Ascending aorta (tissue), 2 donors: Measurements from ENCODE around the gene CNTNAP5. TPM values are rescaled to one million over a fixed set of nuclear protein-coding genes. Genes with fewer than 3 reads are reported as not detected.

Source experiments
- DNase-seq, 2 donors: peaks; one replicate each; pipeline ENCODE4 v3.0.0-alpha.2; 2019; ENCODE audit warnings: low spot score in 2 of 2
- H3K27ac ChIP-seq, 2 donors: fragments of 200-600 bp; sonication (generic); one replicate each; pipeline ENCODE4 v1.5.1; 2016 to 2017; ENCODE audit warnings: mild to moderate bottlenecking in 1 of 2
- H3K27me3 ChIP-seq: fragments of 200-600 bp; sonication (generic); one replicate; pipeline ENCODE4 v1.5.1; 2017
- H3K36me3 ChIP-seq, 2 donors: fragments of 200-600 bp; sonication (generic); one replicate each; pipeline ENCODE4 v1.5.1; 2016
- H3K4me1 ChIP-seq, 2 donors: fragments of 200-600 bp; sonication (generic); one replicate each; pipeline ENCODE4 v1.5.1; 2016 to 2017; ENCODE audit warnings: mild to moderate bottlenecking in 1 of 2
- H3K4me3 ChIP-seq, 2 donors: fragments of 200-600 bp; sonication (generic); one replicate each; pipeline ENCODE4 v1.5.1; 2016 to 2017; ENCODE audit warnings: mild to moderate bottlenecking in 1 of 2
- H3K9me3 ChIP-seq, 2 donors: fragments of 200-600 bp; sonication (generic); one replicate each; pipeline ENCODE4 v1.5.1; 2016
- intact Hi-C: fragments of 100-400 bp; cut with DNase I; formaldehyde crosslinking; loops from one replicate; pipeline ENCODE4 v1.15.1; 2023
- total RNA-seq: library from RNA; depleted of rRNA; stranded (reverse); fragments of >200 nt; gene quantifications from one replicate; pipeline ENCODE4 v1.1.0, GENCODE V29; 2016
- TF ChIP-seq, protein P1 (sequence below), 3 experiments: fragments of 200-600 bp in 2 of 3; fragments of 450-650 bp in 1 of 3; sonication (generic) in 2 of 3; IDR thresholded peaks; one replicate each; pipeline ENCODE4 v1.5.1; 2016 to 2019; ENCODE audit warnings: antibody characterized with exemption in 3 of 3, mild to moderate bottlenecking in 1 of 3, moderate library complexity in 1 of 3

CNTNAP5 gene
- total RNA-seq, 1 donor from 2014 or later: not detected

DNA sequence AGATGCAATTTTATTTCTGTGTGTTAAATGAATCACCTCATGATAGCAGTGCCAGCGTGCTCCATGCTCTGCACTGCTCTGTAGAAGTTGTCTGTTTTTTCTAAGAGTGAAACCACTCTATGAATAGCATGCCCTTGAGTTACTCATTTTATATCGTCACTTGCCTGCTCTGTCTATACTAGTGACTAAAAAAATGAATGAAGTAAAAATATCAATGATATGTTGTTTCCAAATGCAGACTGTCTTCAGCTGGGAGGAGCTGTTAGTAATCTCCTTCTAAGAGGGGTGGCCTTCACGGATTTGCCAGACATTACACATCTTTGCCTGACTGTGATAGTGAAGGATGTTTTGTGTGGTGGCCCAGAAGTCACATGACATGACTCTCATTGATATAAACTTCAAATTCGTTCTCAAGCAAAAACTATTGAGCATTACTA lies 852.1 kb downstream of the CNTNAP5 start:
- intact Hi-C loops: no loop called here

DNA sequence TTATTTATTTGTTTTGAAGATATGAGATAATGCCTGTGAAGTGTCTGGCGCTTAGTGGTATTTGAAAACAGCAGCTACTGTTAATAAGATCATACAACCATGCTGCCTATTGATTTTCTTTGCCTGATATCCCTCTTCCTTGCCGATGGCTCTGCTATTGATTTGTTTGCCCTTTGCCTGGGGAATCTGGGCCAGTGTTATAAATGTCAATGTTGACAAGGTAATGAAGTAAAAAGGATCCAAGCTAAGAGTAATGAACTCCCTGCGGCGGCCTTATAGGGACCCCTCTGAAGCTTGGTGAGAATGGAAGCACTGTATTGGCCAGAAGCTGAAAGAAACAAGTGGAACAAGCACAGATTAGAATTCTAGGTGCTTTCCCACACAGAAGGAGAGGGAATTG lies 854.6 kb downstream of the CNTNAP5 start:
- Histone ChIP-seq H3K36me3 (no peaks in the 10 kb centered on the region), H3K9me3 (no peaks in the 10 kb centered on the region), H3K27ac (no peak overlapping the region), H3K27me3 (no peaks in the 10 kb centered on the region), H3K4me1 (no peaks in the 10 kb centered on the region), H3K4me3 (no peak overlapping the region)
- intact Hi-C loops: no loop called here
- TF ChIP-seq, protein P1, sequence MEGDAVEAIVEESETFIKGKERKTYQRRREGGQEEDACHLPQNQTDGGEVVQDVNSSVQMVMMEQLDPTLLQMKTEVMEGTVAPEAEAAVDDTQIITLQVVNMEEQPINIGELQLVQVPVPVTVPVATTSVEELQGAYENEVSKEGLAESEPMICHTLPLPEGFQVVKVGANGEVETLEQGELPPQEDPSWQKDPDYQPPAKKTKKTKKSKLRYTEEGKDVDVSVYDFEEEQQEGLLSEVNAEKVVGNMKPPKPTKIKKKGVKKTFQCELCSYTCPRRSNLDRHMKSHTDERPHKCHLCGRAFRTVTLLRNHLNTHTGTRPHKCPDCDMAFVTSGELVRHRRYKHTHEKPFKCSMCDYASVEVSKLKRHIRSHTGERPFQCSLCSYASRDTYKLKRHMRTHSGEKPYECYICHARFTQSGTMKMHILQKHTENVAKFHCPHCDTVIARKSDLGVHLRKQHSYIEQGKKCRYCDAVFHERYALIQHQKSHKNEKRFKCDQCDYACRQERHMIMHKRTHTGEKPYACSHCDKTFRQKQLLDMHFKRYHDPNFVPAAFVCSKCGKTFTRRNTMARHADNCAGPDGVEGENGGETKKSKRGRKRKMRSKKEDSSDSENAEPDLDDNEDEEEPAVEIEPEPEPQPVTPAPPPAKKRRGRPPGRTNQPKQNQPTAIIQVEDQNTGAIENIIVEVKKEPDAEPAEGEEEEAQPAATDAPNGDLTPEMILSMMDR (IDR thresholded peaks at IDR 0.05): no peak
- no peak for DNase-seq

More for the DNA sequence above, 852.1 kb downstream of the CNTNAP5 start:
- Histone ChIP-seq H3K36me3 (no peaks in the 10 kb centered on the region), H3K27me3 (no peaks in the 10 kb centered on the region), H3K4me3 (no peak overlapping the region), H3K9me3 (no peaks in the 10 kb centered on the region), H3K27ac (no peak overlapping the region), H3K4me1 (no peaks in the 10 kb centered on the region)
- TF ChIP-seq, protein P1 (IDR thresholded peaks at IDR 0.05): no peak
- DNase-seq: no peak

DNA sequence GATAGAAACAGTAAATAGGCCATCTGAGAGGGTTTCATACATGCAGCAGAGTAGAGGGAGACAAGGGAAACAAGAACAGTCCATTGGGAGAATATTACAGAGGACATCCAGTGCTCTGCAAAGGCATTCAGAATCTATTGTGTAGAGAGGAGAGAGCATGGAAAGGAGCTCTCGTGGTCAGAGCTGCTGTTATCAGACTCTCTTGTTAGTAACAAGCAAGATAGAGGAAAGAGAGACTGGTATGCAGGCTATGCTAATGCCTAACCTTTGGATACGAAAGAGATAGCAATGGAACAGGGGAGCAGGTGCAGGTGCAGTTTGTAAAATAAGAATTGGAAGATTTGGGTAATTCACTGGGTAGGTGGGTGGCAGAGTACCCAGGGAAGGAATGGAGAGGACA lies 855.9 kb downstream of the CNTNAP5 start:
- TF ChIP-seq, protein P1 (IDR thresholded peaks at IDR 0.05): no peak
- no peak for DNase-seq
- H3K9me3 ChIP-seq: no peaks in the 10 kb centered on the region
- intact Hi-C loops: no loop called here
- no peaks in the 10 kb centered on the region for H3K36me3 ChIP-seq
- no peaks in the 10 kb centered on the region for H3K4me1 ChIP-seq
- no peak overlapping the region for H3K4me3 ChIP-seq
- no peak overlapping the region for H3K27ac ChIP-seq
- no peaks in the 10 kb centered on the region for H3K27me3 ChIP-seq

DNA sequence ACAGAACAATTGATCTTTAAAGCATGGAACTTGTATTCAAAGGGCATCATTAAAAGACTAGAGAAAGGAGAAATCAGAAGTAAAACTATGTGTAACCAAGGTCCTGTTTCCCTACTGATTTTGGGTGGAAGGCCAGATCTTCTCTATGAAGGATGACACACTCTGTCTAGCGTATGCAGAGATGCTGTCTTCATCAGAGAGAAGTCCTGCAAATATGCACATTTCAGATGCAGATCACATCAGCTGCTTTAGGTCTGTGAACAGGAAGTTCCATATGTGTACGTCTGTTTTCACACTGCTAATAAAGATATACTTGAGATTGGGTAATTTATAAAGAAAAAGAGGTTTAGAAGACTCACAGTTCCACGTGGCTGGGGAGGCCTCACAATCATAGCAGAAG lies 857.3 kb downstream of the CNTNAP5 start:
- no peaks in the 10 kb centered on the region for H3K4me1 ChIP-seq
- H3K4me3 ChIP-seq: no peak overlapping the region
- no peaks in the 10 kb centered on the region for H3K9me3 ChIP-seq
- H3K27ac ChIP-seq: no peak overlapping the region
- no peak for DNase-seq
- no peaks in the 10 kb centered on the region for H3K27me3 ChIP-seq
- no peaks in the 10 kb centered on the region for H3K36me3 ChIP-seq
- TF ChIP-seq, protein P1 (IDR thresholded peaks at IDR 0.05): no peak
- intact Hi-C loops: no loop called here

DNA sequence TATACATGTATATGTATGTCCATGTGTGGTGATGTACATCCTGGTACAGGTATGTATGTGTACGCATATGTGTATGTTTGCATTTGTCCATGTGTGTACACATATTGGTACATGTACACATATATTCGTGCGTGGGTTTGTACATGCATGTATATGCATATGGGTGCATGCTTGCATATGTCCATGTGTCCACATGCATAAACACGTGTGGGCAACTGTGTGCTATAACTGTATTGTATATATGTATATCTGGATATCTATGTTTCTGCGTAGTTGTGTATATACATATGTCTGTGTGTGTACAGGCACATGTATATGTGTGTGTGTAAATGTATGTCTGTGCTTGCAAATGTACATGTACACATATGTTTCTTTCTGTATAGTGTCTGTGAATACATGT lies 858.5 kb downstream of the CNTNAP5 start:
- no peaks in the 10 kb centered on the region for H3K9me3 ChIP-seq
- DNase-seq: no peak
- intact Hi-C loops: no loop called here
- no peaks in the 10 kb centered on the region for H3K36me3 ChIP-seq
- H3K27ac ChIP-seq: no peak overlapping the region
- no peak overlapping the region for H3K4me3 ChIP-seq
- no peaks in the 10 kb centered on the region for H3K27me3 ChIP-seq
- no peaks in the 10 kb centered on the region for H3K4me1 ChIP-seq
- TF ChIP-seq, protein P1 (IDR thresholded peaks at IDR 0.05): no peak

DNA sequence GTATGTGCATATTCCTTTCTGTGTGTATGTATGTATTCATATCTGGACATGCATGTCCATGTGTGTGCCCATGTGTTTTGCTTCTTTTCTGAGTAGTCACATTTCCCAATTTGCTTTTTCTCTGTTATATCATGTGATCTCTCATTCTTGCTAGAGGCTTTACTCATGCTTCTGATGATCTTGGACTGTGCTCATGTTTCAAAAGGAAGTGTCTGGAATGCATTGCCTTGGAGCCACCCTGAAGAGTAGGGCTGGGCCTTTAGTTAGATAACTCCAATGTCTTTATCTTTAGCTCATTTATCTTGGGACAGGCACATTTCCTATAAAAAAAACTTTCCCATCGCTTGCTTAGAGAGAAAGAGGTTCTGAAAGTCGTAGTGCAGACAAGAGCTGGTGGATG lies 859.2 kb downstream of the CNTNAP5 start:
- intact Hi-C loops: no loop called here
- no peaks in the 10 kb centered on the region for H3K27me3 ChIP-seq
- DNase-seq: no peak
- no peak overlapping the region for H3K4me3 ChIP-seq
- H3K27ac ChIP-seq: no peak overlapping the region
- no peaks in the 10 kb centered on the region for H3K4me1 ChIP-seq
- no peaks in the 10 kb centered on the region for H3K9me3 ChIP-seq
- TF ChIP-seq, protein P1 (IDR thresholded peaks at IDR 0.05): no peak
- H3K36me3 ChIP-seq: no peaks in the 10 kb centered on the region
